LNCaP clone FGC (cell line): ENCODE results near the gene CD28.

Experiments
- DNase-seq: peaks from one replicate; pipeline ENCODE4 v3.0.0-alpha.2; 2011; ENCODE audit warnings: low read depth
- H3K4me3 ChIP-seq: 2 replicates; pipeline ENCODE4 v1.5.1; 2011; ENCODE audit warnings: mild to moderate bottlenecking, low read depth, low read length, control low read depth
- TF ChIP-seq, protein P1 (sequence below): IDR thresholded peaks from 2 replicates; pipeline ENCODE4 v1.5.1; 2012; ENCODE audit warnings: mild to moderate bottlenecking; ENCODE audit not compliant: control insufficient read depth, insufficient read depth; ENCODE audit errors: extremely low read depth

CD28 gene

DNA sequence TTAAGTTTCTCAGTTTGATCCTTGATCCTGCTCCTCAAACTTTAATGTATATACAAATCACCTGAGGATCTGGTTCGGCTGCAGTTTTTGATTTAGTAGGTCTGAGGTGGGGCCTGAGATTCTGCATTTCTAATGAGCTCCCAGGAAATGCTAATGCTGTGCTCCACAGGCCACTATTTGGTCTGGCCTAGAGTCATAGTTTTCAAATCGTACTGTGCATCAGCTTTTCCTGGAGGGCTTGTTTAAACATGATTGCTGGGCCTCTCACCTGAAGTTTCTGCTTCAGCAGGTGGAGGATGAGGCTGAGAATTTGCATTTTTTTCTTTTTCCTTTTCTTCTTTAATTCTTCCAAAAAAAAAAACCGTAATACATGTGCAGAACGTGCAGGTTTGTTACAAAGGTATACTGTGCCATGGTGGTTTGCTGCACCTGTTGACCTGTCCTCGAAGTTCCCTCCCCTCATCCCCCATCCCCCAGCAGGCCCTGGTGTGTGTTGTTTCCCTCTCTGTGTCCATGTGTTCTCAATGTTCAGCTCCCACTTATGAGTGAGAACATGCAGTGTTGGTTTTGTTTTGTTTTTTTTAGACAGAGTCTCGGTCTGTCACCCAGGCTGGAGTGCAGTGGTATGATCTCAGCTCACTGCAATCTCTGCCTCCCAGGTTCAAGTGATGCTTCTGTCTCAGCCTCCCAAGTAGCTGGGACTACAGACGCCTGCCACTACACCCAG, 42.2 kb upstream of the CD28 start:
- TF ChIP-seq, protein P1, sequence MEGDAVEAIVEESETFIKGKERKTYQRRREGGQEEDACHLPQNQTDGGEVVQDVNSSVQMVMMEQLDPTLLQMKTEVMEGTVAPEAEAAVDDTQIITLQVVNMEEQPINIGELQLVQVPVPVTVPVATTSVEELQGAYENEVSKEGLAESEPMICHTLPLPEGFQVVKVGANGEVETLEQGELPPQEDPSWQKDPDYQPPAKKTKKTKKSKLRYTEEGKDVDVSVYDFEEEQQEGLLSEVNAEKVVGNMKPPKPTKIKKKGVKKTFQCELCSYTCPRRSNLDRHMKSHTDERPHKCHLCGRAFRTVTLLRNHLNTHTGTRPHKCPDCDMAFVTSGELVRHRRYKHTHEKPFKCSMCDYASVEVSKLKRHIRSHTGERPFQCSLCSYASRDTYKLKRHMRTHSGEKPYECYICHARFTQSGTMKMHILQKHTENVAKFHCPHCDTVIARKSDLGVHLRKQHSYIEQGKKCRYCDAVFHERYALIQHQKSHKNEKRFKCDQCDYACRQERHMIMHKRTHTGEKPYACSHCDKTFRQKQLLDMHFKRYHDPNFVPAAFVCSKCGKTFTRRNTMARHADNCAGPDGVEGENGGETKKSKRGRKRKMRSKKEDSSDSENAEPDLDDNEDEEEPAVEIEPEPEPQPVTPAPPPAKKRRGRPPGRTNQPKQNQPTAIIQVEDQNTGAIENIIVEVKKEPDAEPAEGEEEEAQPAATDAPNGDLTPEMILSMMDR: no peak
- DNase-seq: no peak

DNA sequence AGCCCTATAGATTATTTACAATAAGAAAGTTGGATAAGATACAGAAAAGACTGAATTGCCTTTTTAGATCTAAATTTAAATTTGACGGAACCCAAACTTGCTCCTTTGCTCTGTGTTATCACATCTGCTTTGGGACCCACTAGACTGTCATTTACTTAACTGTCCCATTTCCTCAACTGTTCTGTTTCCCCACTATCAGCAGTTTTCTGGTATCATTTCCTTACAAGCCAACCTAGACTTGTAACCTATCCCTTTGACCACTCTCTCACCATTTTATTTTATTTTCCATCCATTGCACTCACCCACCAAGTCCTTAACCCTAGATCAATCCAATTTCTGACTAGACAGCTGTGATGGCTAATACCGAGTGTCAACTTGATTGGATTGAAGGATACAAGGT, 38.6 kb upstream of the CD28 start:
- no peak overlapping the region for H3K4me3 ChIP-seq
- DNase-seq: no peak
- TF ChIP-seq, protein P1: no peak

More for the DNA sequence above, 42.2 kb upstream of the CD28 start:
- no peak overlapping the region for H3K4me3 ChIP-seq

DNA sequence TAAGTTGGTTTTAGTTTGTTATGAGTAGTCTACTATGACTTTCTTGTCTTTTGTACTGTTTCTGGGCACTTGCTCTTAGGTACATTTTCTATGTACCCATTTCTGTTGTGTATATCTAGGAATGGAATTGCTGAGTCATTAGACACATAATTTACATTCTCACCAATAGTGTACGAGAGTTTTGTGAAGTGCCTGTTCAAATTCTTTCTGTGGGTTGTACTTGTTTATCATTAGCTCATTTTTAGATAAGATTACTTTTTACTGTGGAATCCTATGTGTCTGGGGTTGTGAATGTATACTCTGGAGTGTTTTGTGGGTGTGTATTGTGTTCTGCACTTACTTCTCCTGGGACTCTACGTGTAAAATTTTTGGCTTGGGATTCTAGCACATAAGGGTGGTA, 36.6 kb upstream of the CD28 start:
- H3K4me3 ChIP-seq: no peak overlapping the region
- TF ChIP-seq, protein P1: no peak
- DNase-seq: no peak

DNA sequence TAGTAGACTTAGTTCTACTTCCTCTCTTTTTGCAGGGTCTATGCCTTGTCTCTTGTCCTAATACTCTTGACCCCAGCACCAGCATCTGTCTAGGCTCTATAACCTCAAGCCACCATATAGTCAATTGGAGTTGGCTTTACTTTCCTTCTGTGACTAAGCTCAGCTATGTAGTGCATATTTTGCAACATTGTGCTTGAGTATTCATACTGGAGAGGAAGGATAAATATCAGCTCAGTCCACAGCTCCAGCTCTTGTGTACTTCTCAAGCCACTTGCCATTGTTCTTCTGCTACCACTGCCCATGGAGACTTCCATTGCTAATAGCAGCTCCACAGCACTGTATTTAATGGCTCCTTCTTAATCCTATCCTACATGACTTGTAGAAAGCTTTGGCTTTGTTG, 35.5 kb upstream of the CD28 start:
- DNase-seq: no peak
- H3K4me3 ChIP-seq: no peak overlapping the region
- TF ChIP-seq, protein P1: no peak

DNA sequence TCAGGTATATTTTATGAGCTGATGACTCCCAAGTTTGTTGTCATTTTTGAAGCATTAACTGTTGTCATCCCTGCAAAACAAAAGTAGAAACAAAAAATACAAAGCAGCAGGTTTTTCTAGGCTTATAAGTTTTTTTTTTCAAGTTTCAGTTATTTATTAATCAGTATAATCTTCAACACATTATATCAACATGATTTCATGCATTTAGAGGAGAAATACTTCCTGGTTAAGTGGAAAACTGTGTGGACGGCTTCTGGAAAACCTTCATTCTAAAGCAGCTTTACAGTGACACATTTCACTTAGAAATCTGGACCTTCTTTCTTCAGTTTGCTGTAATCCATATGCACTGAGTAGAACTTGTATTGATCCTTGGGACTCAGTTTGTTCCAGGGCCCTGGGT, 34.6 kb upstream of the CD28 start:
- no peak overlapping the region for H3K4me3 ChIP-seq
- TF ChIP-seq, protein P1: no peak
- DNase-seq: no peak

DNA sequence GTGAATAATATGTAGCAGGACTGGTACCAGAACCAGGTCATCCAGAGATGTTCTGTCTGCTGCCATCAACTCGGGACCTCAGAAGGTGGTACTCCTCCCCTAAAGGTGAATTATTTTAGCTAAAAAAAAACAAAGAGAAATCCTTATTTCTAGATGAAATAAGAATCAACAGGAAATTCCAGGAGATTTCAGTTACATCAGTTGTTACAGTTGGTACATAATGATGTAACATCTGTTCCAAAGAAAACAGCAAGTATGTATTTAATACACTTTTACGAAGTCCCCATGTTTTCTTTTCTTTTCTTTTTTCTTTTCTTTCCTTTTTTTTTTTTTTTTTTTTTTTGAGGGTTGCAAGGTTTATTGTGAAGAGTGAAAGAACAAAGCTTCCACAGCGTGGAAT, 33.6 kb upstream of the CD28 start:
- no peak for DNase-seq
- H3K4me3 ChIP-seq: no peak overlapping the region
- TF ChIP-seq, protein P1: no peak

DNA sequence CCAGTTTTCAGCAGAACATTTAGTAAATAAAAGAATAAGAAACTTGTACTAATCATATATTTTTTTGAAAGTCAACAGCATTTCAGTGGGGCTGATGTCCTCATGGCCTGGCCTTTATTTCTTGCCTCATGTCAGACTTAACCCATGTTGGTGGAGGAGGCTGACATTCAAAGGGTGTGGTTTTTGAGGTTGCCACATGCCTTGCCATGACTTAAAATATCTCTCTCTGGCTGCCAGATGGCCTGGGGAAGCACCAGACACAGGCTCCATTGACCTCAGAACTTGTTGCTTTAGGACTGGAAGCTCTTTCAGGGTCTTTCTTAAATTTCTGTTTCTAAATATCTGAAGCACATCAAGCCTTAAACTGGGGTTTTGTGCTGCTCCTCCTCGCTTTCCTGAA, 32.5 kb upstream of the CD28 start:
- H3K4me3 ChIP-seq: no peak overlapping the region
- TF ChIP-seq, protein P1: no peak
- DNase-seq: no peak
